SK-N-SH treated with all-trans-retinoic acid at 6 μM for 48 hours (cell line): ENCODE data around the gene MEP1A.
"Not testable (repeated sequence)": the region's sequence is repeated elsewhere in the genome, so short reads cannot be mapped to it uniquely, and the experiment has no call there.

Experiments
- ATAC-seq: fragments of 200-7000 bp; cut with Tn5 transposase; 3 replicates; pipeline ENCODE4 v1.9.1; 2020; ENCODE audit warnings: mild to moderate bottlenecking, moderate library complexity
- ARNTL ChIP-seq: fragments of 450-650 bp; formaldehyde crosslinking; IDR thresholded peaks from 2 replicates; pipeline ENCODE4 v1.5.0; 2020; ENCODE audit warnings: low read depth, mild to moderate bottlenecking, moderate library complexity, borderline replicate concordance
- BACH2 ChIP-seq: fragments of 250-450 bp; sonication (Bioruptor Pico); IDR thresholded peaks from 2 replicates; pipeline ENCODE4 v1.9.0; 2021; ENCODE audit warnings: mild to moderate bottlenecking, borderline replicate concordance
- CSDC2 ChIP-seq: fragments of 250-450 bp; sonication (Bioruptor Pico); IDR thresholded peaks from 2 replicates; pipeline ENCODE4 v1.5.0; 2020; ENCODE audit warnings: mild to moderate bottlenecking, moderate library complexity
- ESRRG ChIP-seq: fragments of 250-450 bp; sonication (Bioruptor Pico); IDR thresholded peaks from 2 replicates; pipeline ENCODE4 v1.6.1; 2021; ENCODE audit warnings: mild to moderate bottlenecking
- GLIS3 ChIP-seq: fragments of 250-450 bp; sonication (Bioruptor Pico); IDR thresholded peaks from 2 replicates; pipeline ENCODE4 v1.5.0; 2020; ENCODE audit warnings: mild to moderate bottlenecking, moderate library complexity
- ISL1 ChIP-seq: fragments of 250-450 bp; sonication (Bioruptor Pico); IDR thresholded peaks from 2 replicates; pipeline ENCODE4 v2.1.2; 2022; ENCODE audit warnings: mild to moderate bottlenecking, moderate library complexity
- OSR1 ChIP-seq: fragments of 250-450 bp; sonication (Bioruptor Pico); IDR thresholded peaks from 2 replicates; pipeline ENCODE4 v1.8.0; 2022; ENCODE audit warnings: moderate library complexity, mild to moderate bottlenecking, inconsistent platforms
- PPARA ChIP-seq: fragments of 250-450 bp; sonication (Bioruptor Pico); IDR thresholded peaks from 2 replicates; pipeline ENCODE4 v1.5.0; 2020; ENCODE audit warnings: mild to moderate bottlenecking, borderline replicate concordance
- RARB ChIP-seq: fragments of 250-450 bp; sonication (Bioruptor Pico); IDR thresholded peaks from 2 replicates; pipeline ENCODE4 v1.8.0; 2021; ENCODE audit warnings: mild to moderate bottlenecking, moderate library complexity
- SNAI2 ChIP-seq: fragments of 250-450 bp; sonication (Bioruptor Pico); IDR thresholded peaks from 2 replicates; pipeline ENCODE4 v1.5.0; 2020; ENCODE audit warnings: mild to moderate bottlenecking, moderate library complexity
- TCF4 ChIP-seq: fragments of 250-450 bp; sonication (Bioruptor Pico); IDR thresholded peaks from 2 replicates; pipeline ENCODE4 v1.8.0; 2021; ENCODE audit warnings: mild to moderate bottlenecking, moderate library complexity, borderline replicate concordance
- TOX ChIP-seq: fragments of 250-450 bp; sonication (Bioruptor Pico); IDR thresholded peaks from 2 replicates; pipeline ENCODE4 v1.8.0; 2021; ENCODE audit warnings: mild to moderate bottlenecking, moderate library complexity, borderline replicate concordance
- ZC3H10 ChIP-seq: fragments of 250-450 bp; sonication (Bioruptor Pico); IDR thresholded peaks from 2 replicates; pipeline ENCODE4 v1.5.1; 2021; ENCODE audit warnings: mild to moderate bottlenecking, moderate library complexity
- ZFP3 ChIP-seq: fragments of 250-450 bp; sonication (Bioruptor Pico); IDR thresholded peaks from 2 replicates; pipeline ENCODE4 v1.5.0; 2020; ENCODE audit warnings: mild to moderate bottlenecking, moderate library complexity
- ZFP30 ChIP-seq: fragments of 450-650 bp; formaldehyde crosslinking; IDR thresholded peaks from 2 replicates; pipeline ENCODE4 v1.5.0; 2022; ENCODE audit warnings: mild to moderate bottlenecking, moderate library complexity
- ZNF565 ChIP-seq: fragments of 450-650 bp; formaldehyde crosslinking; conservative IDR thresholded peaks from 2 replicates; pipeline ENCODE4 v1.5.0; 2020; ENCODE audit warnings: low read depth, mild to moderate bottlenecking, moderate library complexity
- ZNF70 ChIP-seq: fragments of 450-650 bp; formaldehyde crosslinking; IDR thresholded peaks from 2 replicates; pipeline ENCODE4 v1.5.0; 2020; ENCODE audit warnings: mild to moderate bottlenecking, moderate library complexity
- ZNF8 ChIP-seq: fragments of 450-650 bp; formaldehyde crosslinking; IDR thresholded peaks from 2 replicates; pipeline ENCODE4 v1.5.0; 2020; ENCODE audit warnings: mild to moderate bottlenecking, moderate library complexity
- TF ChIP-seq, protein P1 (sequence below): fragments of 250-450 bp; sonication (Bioruptor Pico); IDR thresholded peaks from 2 replicates; pipeline ENCODE4 v1.5.1; 2020; ENCODE audit warnings: low read depth, mild to moderate bottlenecking, moderate library complexity
- TF ChIP-seq, protein P2 (sequence below): fragments of 250-450 bp; sonication (Bioruptor Pico); IDR thresholded peaks from 2 replicates; pipeline ENCODE4 v1.5.1; 2021; ENCODE audit warnings: mild to moderate bottlenecking, moderate library complexity
- TF ChIP-seq, protein P3 (sequence below): fragments of 250-450 bp; sonication (Bioruptor Pico); IDR thresholded peaks from 2 replicates; pipeline ENCODE4 v1.5.0; 2020; ENCODE audit warnings: mild to moderate bottlenecking, moderate library complexity
- TF ChIP-seq, protein P4 (sequence below): fragments of 250-450 bp; sonication (Bioruptor Pico); IDR thresholded peaks from 2 replicates; pipeline ENCODE4 v1.8.0; 2021; ENCODE audit warnings: low read depth, mild to moderate bottlenecking, moderate library complexity, borderline replicate concordance
- TF ChIP-seq, protein P5 (sequence below): fragments of 250-450 bp; sonication (Bioruptor Pico); IDR thresholded peaks from 2 replicates; pipeline ENCODE4 v1.8.0; 2020; ENCODE audit warnings: mild to moderate bottlenecking, moderate library complexity, borderline replicate concordance

MEP1A gene

DNA sequence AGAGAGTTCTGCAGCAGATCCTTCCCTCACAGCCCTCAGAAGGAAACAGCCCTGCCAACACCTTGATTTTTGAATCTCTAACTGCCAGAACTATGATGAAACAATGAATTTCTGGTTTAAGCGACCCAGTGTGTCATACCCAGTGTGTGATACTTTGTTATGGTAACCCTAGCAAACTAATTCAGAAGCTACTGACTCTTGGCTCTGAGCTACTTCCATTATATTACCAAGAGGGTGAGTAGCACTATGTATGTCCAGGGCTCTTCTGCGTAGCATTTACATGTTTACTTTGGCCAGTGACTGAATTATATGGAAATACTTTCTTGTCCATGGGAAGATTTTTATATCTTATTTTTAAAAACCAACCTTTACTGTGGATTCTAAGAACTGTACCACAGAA is 29.7 kb upstream of the MEP1A start:
- no peak for ATAC-seq
- TF ChIP-seq GLIS3 (CRISPR knock-in tag) (no peak), OSR1 (no peak), ESRRG (CRISPR knock-in tag) (no peak), SNAI2 (CRISPR knock-in tag) (no peak), ISL1 (CRISPR knock-in tag) (no peak), ZNF565 (no peak), ZNF70 (no peak), ZFP30 (no peak), TCF4 (no peak), ZC3H10 (CRISPR knock-in tag) (no peak), PPARA (no peak), ZNF8 (CRISPR knock-in tag) (no peak), BACH2 (CRISPR knock-in tag) (no peak), ARNTL (CRISPR knock-in tag) (no peak), CSDC2 (no peak), TOX (CRISPR knock-in tag) (no peak), ZFP3 (no peak)
- TF ChIP-seq, protein P1, sequence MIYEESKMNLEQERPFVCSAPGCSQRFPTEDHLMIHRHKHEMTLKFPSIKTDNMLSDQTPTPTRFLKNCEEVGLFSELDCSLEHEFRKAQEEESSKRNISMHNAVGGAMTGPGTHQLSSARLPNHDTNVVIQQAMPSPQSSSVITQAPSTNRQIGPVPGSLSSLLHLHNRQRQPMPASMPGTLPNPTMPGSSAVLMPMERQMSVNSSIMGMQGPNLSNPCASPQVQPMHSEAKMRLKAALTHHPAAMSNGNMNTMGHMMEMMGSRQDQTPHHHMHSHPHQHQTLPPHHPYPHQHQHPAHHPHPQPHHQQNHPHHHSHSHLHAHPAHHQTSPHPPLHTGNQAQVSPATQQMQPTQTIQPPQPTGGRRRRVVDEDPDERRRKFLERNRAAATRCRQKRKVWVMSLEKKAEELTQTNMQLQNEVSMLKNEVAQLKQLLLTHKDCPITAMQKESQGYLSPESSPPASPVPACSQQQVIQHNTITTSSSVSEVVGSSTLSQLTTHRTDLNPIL (CRISPR knock-in tag): no peak
- TF ChIP-seq, protein P2, sequence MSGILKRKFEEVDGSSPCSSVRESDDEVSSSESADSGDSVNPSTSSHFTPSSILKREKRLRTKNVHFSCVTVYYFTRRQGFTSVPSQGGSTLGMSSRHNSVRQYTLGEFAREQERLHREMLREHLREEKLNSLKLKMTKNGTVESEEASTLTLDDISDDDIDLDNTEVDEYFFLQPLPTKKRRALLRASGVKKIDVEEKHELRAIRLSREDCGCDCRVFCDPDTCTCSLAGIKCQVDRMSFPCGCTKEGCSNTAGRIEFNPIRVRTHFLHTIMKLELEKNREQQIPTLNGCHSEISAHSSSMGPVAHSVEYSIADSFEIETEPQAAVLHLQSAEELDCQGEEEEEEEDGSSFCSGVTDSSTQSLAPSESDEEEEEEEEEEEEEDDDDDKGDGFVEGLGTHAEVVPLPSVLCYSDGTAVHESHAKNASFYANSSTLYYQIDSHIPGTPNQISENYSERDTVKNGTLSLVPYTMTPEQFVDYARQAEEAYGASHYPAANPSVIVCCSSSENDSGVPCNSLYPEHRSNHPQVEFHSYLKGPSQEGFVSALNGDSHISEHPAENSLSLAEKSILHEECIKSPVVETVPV (CRISPR knock-in tag): no peak
- TF ChIP-seq, protein P3, sequence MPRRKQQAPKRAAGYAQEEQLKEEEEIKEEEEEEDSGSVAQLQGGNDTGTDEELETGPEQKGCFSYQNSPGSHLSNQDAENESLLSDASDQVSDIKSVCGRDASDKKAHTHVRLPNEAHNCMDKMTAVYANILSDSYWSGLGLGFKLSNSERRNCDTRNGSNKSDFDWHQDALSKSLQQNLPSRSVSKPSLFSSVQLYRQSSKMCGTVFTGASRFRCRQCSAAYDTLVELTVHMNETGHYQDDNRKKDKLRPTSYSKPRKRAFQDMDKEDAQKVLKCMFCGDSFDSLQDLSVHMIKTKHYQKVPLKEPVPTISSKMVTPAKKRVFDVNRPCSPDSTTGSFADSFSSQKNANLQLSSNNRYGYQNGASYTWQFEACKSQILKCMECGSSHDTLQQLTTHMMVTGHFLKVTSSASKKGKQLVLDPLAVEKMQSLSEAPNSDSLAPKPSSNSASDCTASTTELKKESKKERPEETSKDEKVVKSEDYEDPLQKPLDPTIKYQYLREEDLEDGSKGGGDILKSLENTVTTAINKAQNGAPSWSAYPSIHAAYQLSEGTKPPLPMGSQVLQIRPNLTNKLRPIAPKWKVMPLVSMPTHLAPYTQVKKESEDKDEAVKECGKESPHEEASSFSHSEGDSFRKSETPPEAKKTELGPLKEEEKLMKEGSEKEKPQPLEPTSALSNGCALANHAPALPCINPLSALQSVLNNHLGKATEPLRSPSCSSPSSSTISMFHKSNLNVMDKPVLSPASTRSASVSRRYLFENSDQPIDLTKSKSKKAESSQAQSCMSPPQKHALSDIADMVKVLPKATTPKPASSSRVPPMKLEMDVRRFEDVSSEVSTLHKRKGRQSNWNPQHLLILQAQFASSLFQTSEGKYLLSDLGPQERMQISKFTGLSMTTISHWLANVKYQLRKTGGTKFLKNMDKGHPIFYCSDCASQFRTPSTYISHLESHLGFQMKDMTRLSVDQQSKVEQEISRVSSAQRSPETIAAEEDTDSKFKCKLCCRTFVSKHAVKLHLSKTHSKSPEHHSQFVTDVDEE (CRISPR knock-in tag): no peak

DNA sequence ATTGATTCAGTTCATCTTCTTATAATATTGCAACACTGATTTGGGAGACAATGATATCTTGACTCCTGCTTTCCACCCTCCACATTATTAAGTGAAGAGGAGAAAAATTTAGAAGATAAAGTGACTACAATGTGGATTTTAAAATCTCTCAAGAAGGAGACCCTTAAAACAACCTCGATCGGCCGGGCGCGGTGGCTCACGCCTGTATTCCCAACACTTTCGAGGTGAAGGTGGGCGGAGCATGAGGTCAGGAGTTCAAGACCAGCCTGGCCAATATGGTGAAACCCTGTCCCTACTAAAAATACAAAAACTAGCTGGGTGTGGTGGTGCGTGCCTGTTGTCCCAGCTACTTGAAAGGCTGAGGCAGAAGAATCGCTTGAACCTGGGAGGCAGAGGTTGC is 28.9 kb upstream of the MEP1A start:
- ATAC-seq: not testable (repeated sequence)

DNA sequence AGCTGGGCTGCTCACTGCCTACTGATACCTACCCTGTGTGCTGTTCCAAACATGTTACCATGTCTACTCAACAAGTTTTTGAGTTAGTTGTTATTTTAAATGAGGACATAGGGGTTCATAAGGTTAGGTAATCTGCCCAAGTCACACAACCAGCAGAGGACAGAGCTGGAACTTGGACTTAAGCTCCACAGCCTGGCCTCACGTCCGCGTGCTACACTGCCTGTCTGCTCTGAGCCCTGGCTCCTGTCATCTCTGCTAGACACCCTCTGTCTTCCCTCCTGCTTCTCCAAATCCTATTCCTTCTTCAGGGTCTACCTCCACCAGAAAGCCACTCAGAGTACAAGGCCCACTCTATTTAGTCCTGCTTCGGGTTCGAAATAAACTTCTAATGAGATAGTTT is 28.2 kb upstream of the MEP1A start:
- TF ChIP-seq, protein P4, sequence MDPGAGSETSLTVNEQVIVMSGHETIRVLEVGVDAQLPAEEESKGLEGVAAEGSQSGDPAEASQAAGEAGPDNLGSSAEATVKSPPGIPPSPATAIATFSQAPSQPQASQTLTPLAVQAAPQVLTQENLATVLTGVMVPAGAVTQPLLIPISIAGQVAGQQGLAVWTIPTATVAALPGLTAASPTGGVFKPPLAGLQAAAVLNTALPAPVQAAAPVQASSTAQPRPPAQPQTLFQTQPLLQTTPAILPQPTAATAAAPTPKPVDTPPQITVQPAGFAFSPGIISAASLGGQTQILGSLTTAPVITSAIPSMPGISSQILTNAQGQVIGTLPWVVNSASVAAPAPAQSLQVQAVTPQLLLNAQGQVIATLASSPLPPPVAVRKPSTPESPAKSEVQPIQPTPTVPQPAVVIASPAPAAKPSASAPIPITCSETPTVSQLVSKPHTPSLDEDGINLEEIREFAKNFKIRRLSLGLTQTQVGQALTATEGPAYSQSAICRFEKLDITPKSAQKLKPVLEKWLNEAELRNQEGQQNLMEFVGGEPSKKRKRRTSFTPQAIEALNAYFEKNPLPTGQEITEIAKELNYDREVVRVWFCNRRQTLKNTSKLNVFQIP: no peak
- TF ChIP-seq CSDC2: no peak
- TF ChIP-seq SNAI2 (CRISPR knock-in tag): no peak
- TF ChIP-seq ZFP3: no peak
- TF ChIP-seq ZNF565: no peak
- TF ChIP-seq, protein P3 (CRISPR knock-in tag): no peak
- TF ChIP-seq RARB (CRISPR knock-in tag): no peak
- TF ChIP-seq, protein P5, sequence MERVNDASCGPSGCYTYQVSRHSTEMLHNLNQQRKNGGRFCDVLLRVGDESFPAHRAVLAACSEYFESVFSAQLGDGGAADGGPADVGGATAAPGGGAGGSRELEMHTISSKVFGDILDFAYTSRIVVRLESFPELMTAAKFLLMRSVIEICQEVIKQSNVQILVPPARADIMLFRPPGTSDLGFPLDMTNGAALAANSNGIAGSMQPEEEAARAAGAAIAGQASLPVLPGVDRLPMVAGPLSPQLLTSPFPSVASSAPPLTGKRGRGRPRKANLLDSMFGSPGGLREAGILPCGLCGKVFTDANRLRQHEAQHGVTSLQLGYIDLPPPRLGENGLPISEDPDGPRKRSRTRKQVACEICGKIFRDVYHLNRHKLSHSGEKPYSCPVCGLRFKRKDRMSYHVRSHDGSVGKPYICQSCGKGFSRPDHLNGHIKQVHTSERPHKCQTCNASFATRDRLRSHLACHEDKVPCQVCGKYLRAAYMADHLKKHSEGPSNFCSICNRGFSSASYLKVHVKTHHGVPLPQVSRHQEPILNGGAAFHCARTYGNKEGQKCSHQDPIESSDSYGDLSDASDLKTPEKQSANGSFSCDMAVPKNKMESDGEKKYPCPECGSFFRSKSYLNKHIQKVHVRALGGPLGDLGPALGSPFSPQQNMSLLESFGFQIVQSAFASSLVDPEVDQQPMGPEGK (CRISPR knock-in tag): no peak
- no peak for TF ChIP-seq PPARA
- TF ChIP-seq, protein P1 (CRISPR knock-in tag): no peak
- TF ChIP-seq TOX (CRISPR knock-in tag): no peak
- no peak for TF ChIP-seq ESRRG (CRISPR knock-in tag)
- ATAC-seq: no peak
